ENCODE data around the gene SPRTN. TPM values are rescaled to one million over a fixed set of nuclear protein-coding genes. Genes with fewer than 3 reads are reported as not detected.

SPRTN gene
- polyA plus RNA-seq, 1 experiment: 10.0 TPM

GRCh38 chr1:231334952-231335351, 3.1 kb upstream of the SPRTN start:
- no peak for DNase-seq (ENCODE audit: low read depth)
- ChIA-PET POLR2A (no interaction called here), CTCF (interaction anchor here (0.9 to 1.7 kb wide), 4 partner anchors 19 to 266 kb away, joined by 3 to 11 read pairs (median 4); no protein-coding TSS in a partner anchor)
- Histone ChIP-seq H3K27me3 (ENCODE audit: control insufficient read depth, insufficient read depth, low read length) (no peaks in the 10 kb centered on the region), H3K36me3 (ENCODE audit: control insufficient read depth, insufficient read depth, low read length) (no peaks in the 10 kb centered on the region), H3K4me3 (ENCODE audit: low read depth, low read length) (peak overlapping the region; percentile 27)
- TF ChIP-seq, protein P1, sequence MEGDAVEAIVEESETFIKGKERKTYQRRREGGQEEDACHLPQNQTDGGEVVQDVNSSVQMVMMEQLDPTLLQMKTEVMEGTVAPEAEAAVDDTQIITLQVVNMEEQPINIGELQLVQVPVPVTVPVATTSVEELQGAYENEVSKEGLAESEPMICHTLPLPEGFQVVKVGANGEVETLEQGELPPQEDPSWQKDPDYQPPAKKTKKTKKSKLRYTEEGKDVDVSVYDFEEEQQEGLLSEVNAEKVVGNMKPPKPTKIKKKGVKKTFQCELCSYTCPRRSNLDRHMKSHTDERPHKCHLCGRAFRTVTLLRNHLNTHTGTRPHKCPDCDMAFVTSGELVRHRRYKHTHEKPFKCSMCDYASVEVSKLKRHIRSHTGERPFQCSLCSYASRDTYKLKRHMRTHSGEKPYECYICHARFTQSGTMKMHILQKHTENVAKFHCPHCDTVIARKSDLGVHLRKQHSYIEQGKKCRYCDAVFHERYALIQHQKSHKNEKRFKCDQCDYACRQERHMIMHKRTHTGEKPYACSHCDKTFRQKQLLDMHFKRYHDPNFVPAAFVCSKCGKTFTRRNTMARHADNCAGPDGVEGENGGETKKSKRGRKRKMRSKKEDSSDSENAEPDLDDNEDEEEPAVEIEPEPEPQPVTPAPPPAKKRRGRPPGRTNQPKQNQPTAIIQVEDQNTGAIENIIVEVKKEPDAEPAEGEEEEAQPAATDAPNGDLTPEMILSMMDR (IDR thresholded peaks at IDR 0.05; ENCODE audit: insufficient read depth, low read depth, low read length): no peak

- Histone ChIP-seq H3K27me3 (ENCODE audit: control insufficient read depth, insufficient read depth, low read length) (no peaks in the 10 kb centered on the region), H3K4me3 (ENCODE audit: low read depth, low read length) (peak overlapping the region; percentile 79), H3K36me3 (ENCODE audit: control insufficient read depth, insufficient read depth, low read length) (no peaks in the 10 kb centered on the region)
- CTCF ChIA-PET: interaction anchor here (0.9 to 1.7 kb wide), 3 partner anchors 20 to 265 kb away, joined by 3 to 11 read pairs (median 5); no protein-coding TSS in a partner anchor
- TF ChIP-seq, protein P1 (IDR thresholded peaks at IDR 0.05; ENCODE audit: insufficient read depth, low read depth, low read length): no peak
- POLR2A ChIA-PET: no interaction called here
- DNase-seq (ENCODE audit: low read depth): no peak
These were observed 2.2 kb upstream of the SPRTN start for GRCh38 chr1:231335663-231336602.

DNA sequence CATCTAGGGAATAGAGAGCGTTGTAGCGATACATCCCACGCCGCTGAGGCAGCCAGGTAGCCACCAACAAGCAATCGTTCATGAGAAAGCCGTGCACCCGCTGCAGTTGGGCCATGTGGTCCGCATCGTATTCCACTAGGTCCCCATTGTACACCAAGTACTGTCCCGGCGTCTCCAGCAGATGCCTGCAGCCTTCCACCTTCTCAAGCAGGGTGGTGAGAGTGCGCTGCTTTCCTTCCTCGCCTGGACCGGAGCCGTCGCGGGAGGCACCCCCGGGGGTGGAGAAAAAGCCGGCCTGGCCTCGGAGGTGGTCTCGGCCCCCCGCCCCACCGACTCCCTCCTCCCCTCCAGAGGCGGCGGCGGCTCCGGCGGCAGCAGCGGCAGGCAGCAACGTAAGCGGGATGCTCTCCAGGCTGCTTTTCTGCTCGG, 1.0 kb upstream of the SPRTN start:
- no peaks in the 10 kb centered on the region; the same call in 1 of the 2 replicates for H3K36me3 ChIP-seq (ENCODE audit: control insufficient read depth, insufficient read depth, low read length)
- no peaks in the 10 kb centered on the region for H3K27me3 ChIP-seq (ENCODE audit: control insufficient read depth, insufficient read depth, low read length)
- H3K4me3 ChIP-seq (ENCODE audit: low read depth, low read length): peak overlapping the region; percentile 79
- CTCF ChIA-PET: interaction anchor here (1.2 to 2.2 kb wide), 3 partner anchors 18 to 253 kb away, joined by 3 to 8 read pairs (median 5); no protein-coding TSS in a partner anchor
- POLR2A ChIA-PET: no interaction called here
- TF ChIP-seq, protein P1 (IDR thresholded peaks at IDR 0.05; ENCODE audit: insufficient read depth, low read depth, low read length): no peak
- DNase-seq (ENCODE audit: low read depth): no peak

DNA sequence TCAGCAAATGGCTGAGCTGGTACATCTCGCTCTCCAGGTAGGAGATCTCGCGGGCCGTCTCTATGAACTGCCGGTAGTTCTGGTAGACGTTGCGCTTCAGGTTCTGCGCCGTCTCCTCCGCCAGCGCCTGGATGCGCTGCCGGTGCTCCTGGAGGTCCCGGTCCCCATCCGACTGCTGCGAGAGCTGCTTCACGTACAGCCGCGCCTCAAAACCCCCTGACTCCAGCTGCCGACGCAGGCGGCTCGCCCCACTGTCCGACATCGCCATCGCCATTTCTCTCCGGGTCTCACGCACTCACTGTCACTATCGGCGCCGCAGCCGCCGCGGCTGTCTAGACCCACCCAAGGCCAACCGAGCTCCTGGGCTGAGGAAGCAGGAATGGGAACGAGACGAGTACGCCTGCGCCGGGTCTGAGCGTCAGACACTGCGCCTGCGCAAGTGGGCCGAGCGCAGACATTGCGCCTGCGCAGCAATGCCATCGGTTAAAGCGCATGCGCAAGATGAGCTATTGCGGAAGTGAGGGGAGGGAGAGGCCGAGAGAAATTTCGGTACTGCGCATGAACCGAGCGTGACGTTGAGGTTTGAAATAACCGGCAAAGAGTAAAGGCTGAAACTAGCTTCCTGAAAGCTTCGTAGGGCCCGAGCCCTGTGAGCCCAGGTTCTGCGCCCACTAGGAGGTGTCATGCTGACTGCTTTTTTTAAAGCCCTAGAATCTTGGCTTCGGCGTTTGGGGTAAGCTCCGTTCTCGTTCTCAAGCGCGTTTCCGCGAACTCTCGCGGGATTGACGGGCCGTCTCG, 422 bp upstream of the SPRTN start, which contains the start of gene EXOC8:
Gene EXOC8 (minus strand): TSS at position 381 of the 798 bp plus-strand sequence. CDS start 107 bp downstream, at position 274.
- TF ChIP-seq, protein P1 (IDR thresholded peaks at IDR 0.05; ENCODE audit: insufficient read depth, low read depth, low read length): no peak
- Histone ChIP-seq H3K27me3 (ENCODE audit: control insufficient read depth, insufficient read depth, low read length) (no peaks in the 10 kb centered on the region), H3K4me3 (ENCODE audit: low read depth, low read length) (peak within 1 kb of the TSS; percentile 79), H3K36me3 (ENCODE audit: control insufficient read depth, insufficient read depth, low read length) (no peaks in the 10 kb centered on the region; the same call in 1 of the 2 replicates)
- CTCF ChIA-PET: interaction anchor here (0.8 to 2.2 kb wide), 5 partner anchors 13 to 252 kb away, joined by 3 to 8 read pairs (median 4); no protein-coding TSS in a partner anchor
- DNase-seq (ENCODE audit: low read depth): peak; percentile 90
- POLR2A ChIA-PET: interaction anchor here (0.5 kb wide), 1 partner anchor 695 kb away, joined by 5 read pairs; the partner anchor contains the start of gene COG2

All from BJ (cell line).